Upper lobe of left lung (tissue), 6 donors: ENCODE results near the gene SBK2. TPM values are rescaled to one million over a fixed set of nuclear protein-coding genes. Genes with fewer than 3 reads are reported as not detected.
A peak's percentile ranks its signal among the peaks of the same experiment; 100 is the strongest.

Source experiments
- ATAC-seq, 2 donors: fragments of 200-7000 bp; cut with Tn5 transposase; one replicate each; pipeline ENCODE4 v1.9.1; 2022; ENCODE audit warnings: mild to moderate bottlenecking in 2 of 2, moderate library complexity in 2 of 2; ENCODE audit not compliant: low FRiP score in 2 of 2
- DNase-seq, 2 donors: peaks; one replicate each; pipeline ENCODE4 v3.0.0-alpha.2; 2019 to 2020
- H3K27ac ChIP-seq, 4 donors: fragments of 200-600 bp; sonication (generic); one replicate each; pipeline ENCODE4 v1.5.1; 2016 to 2019
- H3K27me3 ChIP-seq, 4 donors: fragments of 200-600 bp; sonication (generic); one replicate each; pipeline ENCODE4 v1.5.1; 2017 to 2019
- H3K36me3 ChIP-seq, 4 donors: fragments of 200-600 bp; sonication (generic); one replicate each; pipeline ENCODE4 v1.5.1; 2016 to 2019
- H3K4me1 ChIP-seq, 4 donors: fragments of 200-600 bp; sonication (generic); one replicate each; pipeline ENCODE4 v1.5.1; 2018 to 2019
- H3K4me3 ChIP-seq, 4 donors: fragments of 200-600 bp; sonication (generic); one replicate each; pipeline ENCODE4 v1.5.1; 2017 to 2019; ENCODE audit warnings: mild to moderate bottlenecking in 2 of 4, moderate library complexity in 1 of 4
- H3K9me3 ChIP-seq, 4 donors: fragments of 200-600 bp; sonication (generic); one replicate each; pipeline ENCODE4 v1.5.1; 2018 to 2019
- EP300 ChIP-seq, 4 donors: sonication (generic); formaldehyde crosslinking; IDR thresholded peaks; one replicate each; pipeline ENCODE4 v1.5.1; 2017; ENCODE audit warnings: antibody characterized with exemption in 4 of 4, control low read depth in 2 of 4
- POLR2A ChIP-seq, 4 donors: fragments of 450-650 bp; IDR thresholded peaks; one replicate each; pipeline ENCODE4 v1.5.1; 2016 to 2017; ENCODE audit warnings: antibody characterized with exemption in 4 of 4, mild to moderate bottlenecking in 2 of 4
- POLR2AphosphoS5 ChIP-seq, 2 donors: sonication (generic); formaldehyde crosslinking; IDR thresholded peaks; one replicate each; pipeline ENCODE4 v1.5.1; 2017; ENCODE audit warnings: antibody characterized with exemption in 2 of 2
- WGBS, 2 donors: methylation state at CpG; one replicate each; pipeline ENCODE4 v1.1.5; 2017 to 2018; 5-methylcytosine and 5-hydroxymethylcytosine counted together
- total RNA-seq, 6 donors: library from RNA; depleted of rRNA in 4 of 6; stranded (reverse); fragments of >200 nt in 4 of 6; gene quantifications; one replicate each; pipeline versions ENCODE4 v1.1.0 to v1.2.1, GENCODE V29; 2016 to 2021
- TF ChIP-seq, protein P1 (sequence below), 6 experiments: fragments of 450-650 bp in 4 of 6; fragments of 200-600 bp in 2 of 6; sonication (generic) in 2 of 6; IDR thresholded peaks; one replicate each; pipeline ENCODE4 v1.5.1; 2016 to 2019; ENCODE audit warnings: antibody characterized with exemption in 6 of 6
- donor health status: DM: no; HTN: no; CAD: no; lungs with moderate emphysema.
- donor health status: DM: no; HTN: yes; CAD: no; lungs with severe emphysema.

SBK2 gene
- total RNA-seq, 6 donors from 2014 or later: not detected

DNA sequence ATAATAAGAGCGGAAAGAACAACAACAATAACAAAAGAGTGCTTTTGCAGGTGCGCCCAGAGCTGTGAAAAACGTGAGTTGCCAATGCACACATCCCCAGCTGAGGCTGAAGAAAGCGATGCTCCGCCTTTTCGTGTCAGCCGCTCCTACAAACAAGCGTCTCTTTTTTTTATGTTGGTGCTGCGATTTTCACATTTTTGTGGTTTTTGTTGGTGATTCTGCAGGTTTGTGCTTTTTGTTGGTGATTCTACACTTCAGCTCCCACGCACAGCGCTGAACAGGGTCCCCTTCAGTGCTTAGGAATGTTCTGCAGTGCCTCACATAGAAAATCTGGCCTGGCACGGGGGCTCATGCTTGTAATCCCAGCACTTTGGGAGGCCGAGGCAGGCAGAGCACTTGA is 15.7 kb upstream of the SBK2 start:
- H3K36me3 ChIP-seq: no peaks in the 10 kb centered on the region
- DNase-seq (no peak), ATAC-seq (no peak)
- TF ChIP-seq, protein P1, sequence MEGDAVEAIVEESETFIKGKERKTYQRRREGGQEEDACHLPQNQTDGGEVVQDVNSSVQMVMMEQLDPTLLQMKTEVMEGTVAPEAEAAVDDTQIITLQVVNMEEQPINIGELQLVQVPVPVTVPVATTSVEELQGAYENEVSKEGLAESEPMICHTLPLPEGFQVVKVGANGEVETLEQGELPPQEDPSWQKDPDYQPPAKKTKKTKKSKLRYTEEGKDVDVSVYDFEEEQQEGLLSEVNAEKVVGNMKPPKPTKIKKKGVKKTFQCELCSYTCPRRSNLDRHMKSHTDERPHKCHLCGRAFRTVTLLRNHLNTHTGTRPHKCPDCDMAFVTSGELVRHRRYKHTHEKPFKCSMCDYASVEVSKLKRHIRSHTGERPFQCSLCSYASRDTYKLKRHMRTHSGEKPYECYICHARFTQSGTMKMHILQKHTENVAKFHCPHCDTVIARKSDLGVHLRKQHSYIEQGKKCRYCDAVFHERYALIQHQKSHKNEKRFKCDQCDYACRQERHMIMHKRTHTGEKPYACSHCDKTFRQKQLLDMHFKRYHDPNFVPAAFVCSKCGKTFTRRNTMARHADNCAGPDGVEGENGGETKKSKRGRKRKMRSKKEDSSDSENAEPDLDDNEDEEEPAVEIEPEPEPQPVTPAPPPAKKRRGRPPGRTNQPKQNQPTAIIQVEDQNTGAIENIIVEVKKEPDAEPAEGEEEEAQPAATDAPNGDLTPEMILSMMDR (IDR thresholded peaks at IDR 0.05): no peak
- no peak for TF ChIP-seq POLR2A (IDR thresholded peaks at IDR 0.05)
- no peak for TF ChIP-seq EP300 (IDR thresholded peaks at IDR 0.05)
- TF ChIP-seq POLR2AphosphoS5 (IDR thresholded peaks at IDR 0.05): no peak
- H3K4me3 ChIP-seq: no peak overlapping the region
- H3K9me3 ChIP-seq: no peaks in the 10 kb centered on the region
- H3K4me1 ChIP-seq: peaks cover 0 to 12% (median 6%) of the 10 kb centered on the region in 4 donors
- no peak overlapping the region for H3K27ac ChIP-seq
- WGBS, 2 donors: 59 to 65% methylated on average over 12 to 13 of the region's 13 CpGs
- H3K27me3 ChIP-seq: no peaks in the 10 kb centered on the region

DNA sequence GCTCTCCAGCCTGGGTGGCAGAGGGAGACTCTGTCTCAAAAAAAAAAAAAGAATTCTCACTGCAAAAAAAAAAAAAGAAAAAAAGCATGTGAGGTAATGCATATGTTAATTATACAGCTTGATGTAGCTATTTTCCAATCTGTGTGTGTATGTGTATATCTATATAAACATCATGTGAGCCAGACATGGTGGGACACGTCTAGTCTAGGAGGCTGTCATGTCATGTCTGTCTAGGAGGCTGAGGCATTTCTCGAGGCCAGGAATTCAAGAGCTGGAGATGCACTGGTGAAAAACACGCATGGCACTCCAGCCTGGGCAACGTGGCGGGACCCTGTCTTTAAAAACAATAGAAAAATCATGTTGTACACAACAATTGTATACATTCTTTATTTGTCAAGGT is 15.3 kb upstream of the SBK2 start:
- 57 to 73% methylated on average over 5 of the region's 5 CpGs for WGBS, 2 donors

GRCh38 chr19:55550321-55550650 is 13.4 kb upstream of the SBK2 start:
- ATAC-seq: no peak
- 63 to 69% methylated on average over 7 of the region's 7 CpGs for WGBS, 2 donors
- no peaks in the 10 kb centered on the region for H3K36me3 ChIP-seq
- peak overlapping the region in 1 of 4 donors; percentile 18 for H3K4me3 ChIP-seq
- H3K9me3 ChIP-seq: no peaks in the 10 kb centered on the region
- H3K27me3 ChIP-seq: no peaks in the 10 kb centered on the region
- H3K27ac ChIP-seq: no peak overlapping the region
- DNase-seq: no peak
- TF ChIP-seq POLR2A (IDR thresholded peaks at IDR 0.05) (no peak), POLR2AphosphoS5 (IDR thresholded peaks at IDR 0.05) (no peak), EP300 (IDR thresholded peaks at IDR 0.05) (no peak)
- TF ChIP-seq, protein P1 (IDR thresholded peaks at IDR 0.05): no peak
- H3K4me1 ChIP-seq: peaks cover 0 to 30% (median 6%) of the 10 kb centered on the region in 4 donors

More for the DNA sequence above, 15.3 kb upstream of the SBK2 start:
- H3K27me3 ChIP-seq: no peaks in the 10 kb centered on the region
- TF ChIP-seq POLR2AphosphoS5 (IDR thresholded peaks at IDR 0.05) (no peak), EP300 (IDR thresholded peaks at IDR 0.05) (no peak), POLR2A (IDR thresholded peaks at IDR 0.05) (no peak)
- TF ChIP-seq, protein P1 (IDR thresholded peaks at IDR 0.05): no peak
- no peak overlapping the region for H3K4me3 ChIP-seq
- H3K36me3 ChIP-seq: no peaks in the 10 kb centered on the region
- no peaks in the 10 kb centered on the region for H3K9me3 ChIP-seq
- peaks cover 0 to 16% (median 6%) of the 10 kb centered on the region in 4 donors for H3K4me1 ChIP-seq
- ATAC-seq (no peak), DNase-seq (no peak)
- no peak overlapping the region for H3K27ac ChIP-seq

GRCh38 chr19:55549500-55550320 is 12.8 kb upstream of the SBK2 start:
- Histone ChIP-seq H3K4me1 (peaks cover 0 to 32% (median 6%) of the 10 kb centered on the region in 4 donors), H3K36me3 (no peaks in the 10 kb centered on the region), H3K27ac (peak overlapping the region in 1 of 4 donors; percentile 29), H3K27me3 (no peaks in the 10 kb centered on the region), H3K9me3 (no peaks in the 10 kb centered on the region), H3K4me3 (peak overlapping the region in 3 of 4 donors; percentile 17 to 33 (median 18))
- TF ChIP-seq EP300 (IDR thresholded peaks at IDR 0.05): no peak
- TF ChIP-seq POLR2AphosphoS5 (IDR thresholded peaks at IDR 0.05): no peak
- TF ChIP-seq, protein P1 (IDR thresholded peaks at IDR 0.05): no peak
- no peak for TF ChIP-seq POLR2A (IDR thresholded peaks at IDR 0.05)
- peak in 1 of 2 donors; percentile 81 for DNase-seq
- WGBS, 2 donors: 50 to 52% methylated on average over 19 to 23 of the region's 36 CpGs
- peak in 1 of 2 donors; percentile 19 for ATAC-seq
